HCT116 (cell line): ENCODE results near the gene GBP5. TPM values are rescaled to one million over a fixed set of nuclear protein-coding genes. Genes with fewer than 3 reads are reported as not detected.

Experiments used
- ATAC-seq: fragments of 200-7000 bp; cut with Tn5 transposase; 2 replicates; pipeline ENCODE4 v1.9.1; 2020; ENCODE audit warnings: mild to moderate bottlenecking, moderate library complexity
- BruUV-seq: library from RNA; stranded (reverse); fragments of 400-500 nt; replicated peaks from 2 replicates; lab custom pipeline; 2021; lab: Mats Ljungman, UMichigan
- CTCF ChIA-PET: fragments of 300-600 bp; sonication (Branson Sonifier 250); formaldehyde crosslinking; loops from one replicate; lab custom pipeline; 2021; ENCODE audit warnings: antibody characterized with exemption; lab: Charles Lee
- POLR2A ChIA-PET: fragments of 300-600, 350-600 bp; sonication (Branson Sonifier 250); formaldehyde crosslinking; loops from one replicate; lab custom pipeline; 2021; ENCODE audit warnings: antibody characterized with exemption; lab: Charles Lee
- RAD21 ChIA-PET, 2 experiments: fragments of 300-600 bp; sonication (Branson Sonifier 250); formaldehyde crosslinking; loops; one replicate each; lab custom pipeline; 2023; ENCODE audit warnings: low total read pairs in 2 of 2; ENCODE audit not compliant: uncharacterized antibody in 2 of 2, unreplicated experiment in 2 of 2, low non-redundant PET in 1 of 2; lab: Charles Lee
- DNase-seq: peaks from one replicate; pipeline ENCODE4 v3.0.0-alpha.2; 2010; ENCODE audit warnings: low read depth, low spot score
- H2AFZ ChIP-seq: fragments of 200-600 bp; shearing (Covaris generic), sonication (generic); 2 replicates; pipeline ENCODE4 v1.6.1; 2017; ENCODE audit warnings: low read depth, mixed run types, mixed read lengths, antibody characterized with exemption, low read length; ENCODE audit not compliant: poor library complexity, severe bottlenecking
- H3K27ac ChIP-seq: 2 replicates; pipeline ENCODE4 v1.5.1; 2012; ENCODE audit warnings: low read depth, low read length
- H3K27me3 ChIP-seq: fragments of 200-600 bp; sonication (generic); 2 replicates; pipeline ENCODE4 v1.6.1; 2016; ENCODE audit warnings: mixed run types, low read length, mixed read lengths; ENCODE audit not compliant: insufficient read depth
- H3K36me3 ChIP-seq, 2 experiments: fragments of 200-500 bp in 1 of 2; fragments of 200-600 bp in 1 of 2; sonication (Bioruptor generic) in 1 of 2; sonication (generic) in 1 of 2; 2 replicates each; pipeline versions ENCODE4 v1.5.1 to v1.6.1; 2014 to 2016; ENCODE audit warnings: low read length in 2 of 2, inconsistent platforms in 1 of 2, mixed read lengths in 1 of 2, mixed run types in 1 of 2; ENCODE audit not compliant: insufficient read depth in 2 of 2, control insufficient read depth in 1 of 2
- H3K4me1 ChIP-seq, 2 experiments: fragments of 200-600 bp in 1 of 2; sonication (generic) in 1 of 2; 2 replicates each; pipeline versions ENCODE4 v1.5.1 to v1.6.1; 2012 to 2017; ENCODE audit warnings: low read length in 2 of 2, inconsistent platforms in 1 of 2, mild to moderate bottlenecking in 1 of 2, mixed read lengths in 1 of 2, mixed run types in 1 of 2, moderate library complexity in 1 of 2; ENCODE audit not compliant: insufficient read depth in 2 of 2, control insufficient read depth in 1 of 2
- H3K4me2 ChIP-seq: fragments of 200-600 bp; sonication (generic); 2 replicates; pipeline ENCODE4 v1.6.1; 2017; ENCODE audit warnings: mixed run types, low read length, mixed read lengths
- H3K4me3 ChIP-seq, 2 experiments: fragments of 200-600 bp in 1 of 2; sonication (generic) in 1 of 2; replicated peaks in 1 of 2; 2 replicates each; pipeline ENCODE4 v1.5.1; 2011 to 2016; ENCODE audit warnings: low read length in 2 of 2, control low read depth in 1 of 2, low read depth in 1 of 2, mild to moderate bottlenecking in 1 of 2, mixed read lengths in 1 of 2, mixed run types in 1 of 2
- H3K79me2 ChIP-seq: fragments of 200-600 bp; sonication (generic); 2 replicates; pipeline ENCODE4 v1.6.1; 2017; ENCODE audit warnings: mild to moderate bottlenecking, mixed run types, low read length, moderate library complexity, mixed read lengths; ENCODE audit not compliant: insufficient read depth
- H3K9ac ChIP-seq: fragments of 200-600 bp; sonication (generic); 2 replicates; pipeline ENCODE4 v1.6.1; 2016; ENCODE audit warnings: low read length, mixed read lengths
- H3K9me2 ChIP-seq: fragments of 200-600 bp; sonication (generic), shearing (Covaris generic); 2 replicates; pipeline ENCODE4 v1.6.1; 2017; ENCODE audit warnings: mixed run types, mild to moderate bottlenecking, moderate library complexity; ENCODE audit not compliant: insufficient read depth
- H3K9me3 ChIP-seq, 2 experiments: fragments of 200-500 bp in 1 of 2; fragments of 200-600 bp in 1 of 2; sonication (Bioruptor generic) in 1 of 2; sonication (generic) in 1 of 2; 2 replicates each; pipeline ENCODE4 v1.6.1; 2014 to 2017; ENCODE audit warnings: low read length in 2 of 2, mixed read lengths in 2 of 2, inconsistent platforms in 1 of 2, low read depth in 1 of 2, mild to moderate bottlenecking in 1 of 2, mixed run types in 1 of 2, moderate library complexity in 1 of 2; ENCODE audit not compliant: control insufficient read depth in 1 of 2, insufficient read depth in 1 of 2
- H4K20me1 ChIP-seq: fragments of 200-600 bp; sonication (generic), shearing (Covaris generic); 2 replicates; pipeline ENCODE4 v1.6.1; 2017; ENCODE audit warnings: mixed run types, mild to moderate bottlenecking, moderate library complexity; ENCODE audit not compliant: insufficient read depth
- POLR2AphosphoS5 ChIP-seq: IDR thresholded peaks from 2 replicates; pipeline ENCODE4 v1.6.1; 2011; ENCODE audit warnings: mild to moderate bottlenecking, low read depth, low read length, moderate library complexity
- intact Hi-C: fragments of 100-400 bp; cut with micrococcal nuclease; formaldehyde crosslinking; loops from 2 replicates; pipeline ENCODE4 v1.10.0; 2022
- total RNA-seq: library from RNA; stranded (reverse); gene quantifications from one replicate; pipeline ENCODE4 v1.2.1, GENCODE V29; 2021; ENCODE audit not compliant: unreplicated experiment
- TF ChIP-seq, protein P1 (sequence below): IDR thresholded peaks from 2 replicates; pipeline ENCODE4 v1.6.1; 2012
- TF ChIP-seq, protein P2 (sequence below): IDR thresholded peaks from 2 replicates; pipeline ENCODE4 v1.6.1; 2012; ENCODE audit warnings: low read depth

Gene GBP5
- total RNA-seq, 1 experiment from 2014 or later: 0.17 TPM

DNA sequence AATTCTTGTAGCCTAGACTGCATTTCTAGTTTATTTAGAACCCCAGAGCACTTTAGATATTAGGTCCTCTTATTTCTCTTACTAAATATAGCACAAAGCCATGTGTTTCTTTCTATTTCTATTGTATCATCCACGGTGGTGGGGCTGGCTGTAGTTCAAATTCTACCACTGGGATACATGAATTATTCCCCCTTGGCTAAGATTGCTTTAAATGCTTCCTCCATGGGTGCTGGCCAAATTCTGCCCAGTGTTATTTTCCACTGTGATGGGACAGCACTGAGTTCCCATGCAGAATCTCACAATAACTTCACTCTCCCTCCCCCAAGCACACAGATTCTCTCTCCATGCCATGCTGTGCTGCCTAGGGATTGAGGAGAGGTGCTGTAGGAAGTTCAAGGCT, 49.7 kb upstream of the GBP5 start (continued):
- TF ChIP-seq, protein P1, sequence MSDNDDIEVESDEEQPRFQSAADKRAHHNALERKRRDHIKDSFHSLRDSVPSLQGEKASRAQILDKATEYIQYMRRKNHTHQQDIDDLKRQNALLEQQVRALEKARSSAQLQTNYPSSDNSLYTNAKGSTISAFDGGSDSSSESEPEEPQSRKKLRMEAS: no peak

DNA sequence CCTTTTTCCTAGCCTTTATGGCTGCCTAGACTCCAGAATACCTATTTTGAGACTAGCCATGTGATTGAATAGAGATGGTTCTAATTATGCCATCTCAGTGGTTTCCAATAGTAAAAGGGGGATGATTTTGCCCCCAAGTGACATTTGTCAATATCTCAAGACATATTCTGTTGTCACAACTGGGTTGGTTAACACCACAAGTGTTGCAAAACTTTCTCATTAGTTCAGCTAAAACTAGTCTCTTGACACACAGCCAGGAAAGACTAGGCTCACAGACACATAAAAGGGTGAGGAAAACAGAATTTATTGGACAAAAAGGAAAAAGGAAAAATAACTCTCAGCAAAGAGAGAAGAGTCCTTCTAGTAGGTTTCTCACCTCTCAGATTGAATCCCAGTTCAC, 39.9 kb upstream of the GBP5 start:
- Histone ChIP-seq H3K36me3 (no peaks in the 10 kb centered on the region), H3K4me1 (no peaks in the 10 kb centered on the region), H3K27ac (no peak overlapping the region), H4K20me1 (no peaks in the 10 kb centered on the region), H3K27me3 (no peaks in the 10 kb centered on the region), H3K4me3 (no peak overlapping the region), H3K9ac (no peak overlapping the region), H2AFZ (no peak overlapping the region), H3K79me2 (no peaks in the 10 kb centered on the region), H3K4me2 (no peak overlapping the region), H3K9me2 (no peaks in the 10 kb centered on the region), H3K9me3 (no peaks in the 10 kb centered on the region)
- RAD21 ChIA-PET: no interaction called here
- no TSS peak for BruUV-seq
- CTCF ChIA-PET: no interaction called here
- DNase-seq (no peak), ATAC-seq (no peak)
- TF ChIP-seq, protein P2, sequence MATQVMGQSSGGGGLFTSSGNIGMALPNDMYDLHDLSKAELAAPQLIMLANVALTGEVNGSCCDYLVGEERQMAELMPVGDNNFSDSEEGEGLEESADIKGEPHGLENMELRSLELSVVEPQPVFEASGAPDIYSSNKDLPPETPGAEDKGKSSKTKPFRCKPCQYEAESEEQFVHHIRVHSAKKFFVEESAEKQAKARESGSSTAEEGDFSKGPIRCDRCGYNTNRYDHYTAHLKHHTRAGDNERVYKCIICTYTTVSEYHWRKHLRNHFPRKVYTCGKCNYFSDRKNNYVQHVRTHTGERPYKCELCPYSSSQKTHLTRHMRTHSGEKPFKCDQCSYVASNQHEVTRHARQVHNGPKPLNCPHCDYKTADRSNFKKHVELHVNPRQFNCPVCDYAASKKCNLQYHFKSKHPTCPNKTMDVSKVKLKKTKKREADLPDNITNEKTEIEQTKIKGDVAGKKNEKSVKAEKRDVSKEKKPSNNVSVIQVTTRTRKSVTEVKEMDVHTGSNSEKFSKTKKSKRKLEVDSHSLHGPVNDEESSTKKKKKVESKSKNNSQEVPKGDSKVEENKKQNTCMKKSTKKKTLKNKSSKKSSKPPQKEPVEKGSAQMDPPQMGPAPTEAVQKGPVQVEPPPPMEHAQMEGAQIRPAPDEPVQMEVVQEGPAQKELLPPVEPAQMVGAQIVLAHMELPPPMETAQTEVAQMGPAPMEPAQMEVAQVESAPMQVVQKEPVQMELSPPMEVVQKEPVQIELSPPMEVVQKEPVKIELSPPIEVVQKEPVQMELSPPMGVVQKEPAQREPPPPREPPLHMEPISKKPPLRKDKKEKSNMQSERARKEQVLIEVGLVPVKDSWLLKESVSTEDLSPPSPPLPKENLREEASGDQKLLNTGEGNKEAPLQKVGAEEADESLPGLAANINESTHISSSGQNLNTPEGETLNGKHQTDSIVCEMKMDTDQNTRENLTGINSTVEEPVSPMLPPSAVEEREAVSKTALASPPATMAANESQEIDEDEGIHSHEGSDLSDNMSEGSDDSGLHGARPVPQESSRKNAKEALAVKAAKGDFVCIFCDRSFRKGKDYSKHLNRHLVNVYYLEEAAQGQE: no peak
- TF ChIP-seq POLR2AphosphoS5: no peak
- TF ChIP-seq, protein P1: no peak
- POLR2A ChIA-PET: no interaction called here
- intact Hi-C loops: no loop called here
